B cell (primary cell): ENCODE measurements around the gene SOCS2.

Experiments used
- CTCF ChIP-seq: fragments of 200-600 bp; IDR thresholded peaks from one replicate; pipeline ENCODE4 v1.8.0; 2022; ENCODE audit warnings: antibody characterized with exemption, mild to moderate bottlenecking
- EZH2 ChIP-seq: IDR thresholded peaks from 2 replicates; pipeline ENCODE4 v1.6.1; 2012; ENCODE audit warnings: borderline replicate concordance, low read depth, mild to moderate bottlenecking, moderate library complexity, low read length; ENCODE audit not compliant: insufficient read depth, poor library complexity, severe bottlenecking

GRCh38 chr12:93549174-93549573 is 23.3 kb upstream of the SOCS2 start:
- TF ChIP-seq CTCF (no peak), EZH2 (no peak)
